ENCODE measurements around the gene SGSM1.

DNA sequence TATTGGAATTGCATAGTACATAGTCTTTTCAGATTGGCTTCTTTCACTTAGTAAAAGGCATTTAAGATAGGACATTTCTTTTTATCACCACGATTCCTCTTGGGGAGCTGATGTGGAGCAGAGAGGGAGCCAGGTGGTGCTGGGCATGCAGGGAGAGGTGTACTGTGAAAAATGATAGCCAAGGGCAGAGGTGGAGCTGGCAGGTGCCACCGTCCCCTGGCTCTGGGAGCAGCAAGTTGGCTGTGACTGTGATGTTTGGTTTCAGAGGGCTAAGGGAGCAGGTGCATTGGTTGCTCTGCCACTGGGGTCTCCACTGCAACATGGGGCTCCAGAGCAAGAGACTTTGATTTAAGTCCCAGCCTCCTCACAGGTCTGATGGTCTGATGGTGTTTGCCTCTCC, 16.5 kb downstream of the SGSM1 start:
- TF ChIP-seq, protein P1, sequence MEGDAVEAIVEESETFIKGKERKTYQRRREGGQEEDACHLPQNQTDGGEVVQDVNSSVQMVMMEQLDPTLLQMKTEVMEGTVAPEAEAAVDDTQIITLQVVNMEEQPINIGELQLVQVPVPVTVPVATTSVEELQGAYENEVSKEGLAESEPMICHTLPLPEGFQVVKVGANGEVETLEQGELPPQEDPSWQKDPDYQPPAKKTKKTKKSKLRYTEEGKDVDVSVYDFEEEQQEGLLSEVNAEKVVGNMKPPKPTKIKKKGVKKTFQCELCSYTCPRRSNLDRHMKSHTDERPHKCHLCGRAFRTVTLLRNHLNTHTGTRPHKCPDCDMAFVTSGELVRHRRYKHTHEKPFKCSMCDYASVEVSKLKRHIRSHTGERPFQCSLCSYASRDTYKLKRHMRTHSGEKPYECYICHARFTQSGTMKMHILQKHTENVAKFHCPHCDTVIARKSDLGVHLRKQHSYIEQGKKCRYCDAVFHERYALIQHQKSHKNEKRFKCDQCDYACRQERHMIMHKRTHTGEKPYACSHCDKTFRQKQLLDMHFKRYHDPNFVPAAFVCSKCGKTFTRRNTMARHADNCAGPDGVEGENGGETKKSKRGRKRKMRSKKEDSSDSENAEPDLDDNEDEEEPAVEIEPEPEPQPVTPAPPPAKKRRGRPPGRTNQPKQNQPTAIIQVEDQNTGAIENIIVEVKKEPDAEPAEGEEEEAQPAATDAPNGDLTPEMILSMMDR (IDR thresholded peaks at IDR 0.05), result no peak
- no peak for TF ChIP-seq POLR2A (IDR thresholded peaks at IDR 0.05)
- no peak for TF ChIP-seq EP300 (IDR thresholded peaks at IDR 0.05)

Data from suprapubic skin (tissue), 3 donors.